Measurements from ENCODE around the gene BLNK.
"Not testable (repeated sequence)": the region's sequence is repeated elsewhere in the genome, so short reads cannot be mapped to it uniquely, and the experiment has no call there.

The BLNK gene

DNA sequence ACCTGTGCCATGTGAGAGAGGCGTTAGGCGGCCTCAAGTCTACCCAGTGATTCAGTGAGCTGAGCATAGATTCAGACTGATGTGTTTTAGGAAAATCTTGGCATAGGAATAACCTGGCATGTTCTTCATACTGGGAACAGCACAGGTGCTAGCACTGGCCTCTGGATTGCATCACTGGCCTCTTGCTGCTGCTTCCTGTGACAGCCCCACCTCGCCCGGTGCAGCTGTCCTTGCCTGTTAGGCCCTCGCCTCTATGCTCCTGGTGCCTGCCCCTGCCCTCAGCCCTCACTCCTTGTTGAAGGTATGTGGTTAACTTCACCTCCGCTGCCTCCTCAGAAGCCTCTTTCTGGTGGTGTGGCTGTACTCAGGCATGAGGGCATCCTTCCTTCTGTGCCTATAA lies 46.2 kb downstream of the BLNK start:
- no peak for DNase-seq (ENCODE audit: low read depth)

DNA sequence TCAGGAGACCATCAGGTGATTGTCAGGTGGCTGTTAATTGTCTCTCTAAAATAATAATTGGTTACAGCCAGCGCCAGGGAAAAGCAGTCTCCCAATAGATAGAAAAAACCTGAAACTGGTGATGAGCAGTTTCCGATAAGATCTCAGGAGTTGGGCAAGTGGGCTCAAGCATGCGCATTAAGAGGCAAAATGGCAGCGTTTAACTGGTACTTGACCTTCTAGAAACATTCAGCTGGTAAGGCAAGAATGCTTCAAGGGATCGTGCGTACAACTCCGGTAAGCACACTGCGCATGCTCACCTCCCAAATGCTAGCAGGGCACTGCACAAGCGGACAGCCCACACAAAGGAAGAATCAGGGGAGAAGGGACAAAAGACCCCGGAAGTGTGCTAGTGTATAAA lies 48.5 kb downstream of the BLNK start:
- no peak for DNase-seq (ENCODE audit: low read depth)

DNA sequence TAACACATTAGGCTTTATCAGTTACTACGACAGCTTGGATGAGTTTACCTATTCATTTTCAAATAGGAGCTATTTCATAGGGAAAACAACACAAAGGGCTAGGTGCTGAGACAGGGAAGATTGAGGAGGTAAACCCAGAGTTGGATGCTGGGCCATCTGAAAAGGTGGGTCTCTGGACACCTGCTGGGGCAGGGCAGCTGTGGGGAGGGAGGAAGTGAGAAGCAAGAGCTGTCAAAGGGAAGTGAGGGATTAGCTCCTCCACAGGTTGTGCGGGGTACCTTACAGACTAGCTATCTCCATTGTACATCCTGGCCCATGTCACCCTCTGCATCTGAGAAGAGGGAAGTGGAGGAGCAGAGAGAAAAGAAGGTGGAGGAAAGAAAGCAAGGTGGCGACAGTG lies 48.9 kb downstream of the BLNK start:
- DNase-seq (ENCODE audit: low read depth), result no peak

DNA sequence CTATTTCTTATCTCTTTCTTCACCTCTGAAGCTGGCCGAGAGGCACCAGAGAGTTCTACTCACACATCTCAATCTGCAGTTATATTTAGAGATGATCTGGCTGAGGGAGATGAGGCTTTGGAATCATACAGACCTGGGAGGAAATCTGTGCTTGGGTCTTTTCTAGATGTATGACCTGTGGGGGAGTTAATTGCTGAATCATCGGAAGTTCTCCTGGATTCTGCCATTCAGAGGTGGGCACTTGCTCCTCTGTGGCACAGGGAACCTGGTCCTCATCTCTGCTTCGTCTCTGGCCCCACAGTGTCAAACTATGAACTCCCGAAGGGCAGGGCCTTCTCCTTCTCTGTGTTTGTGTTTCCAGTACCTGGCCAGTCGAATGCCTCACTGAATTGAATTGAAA lies 52.5 kb downstream of the BLNK start:
- DNase-seq (ENCODE audit: low read depth), result no peak

DNA sequence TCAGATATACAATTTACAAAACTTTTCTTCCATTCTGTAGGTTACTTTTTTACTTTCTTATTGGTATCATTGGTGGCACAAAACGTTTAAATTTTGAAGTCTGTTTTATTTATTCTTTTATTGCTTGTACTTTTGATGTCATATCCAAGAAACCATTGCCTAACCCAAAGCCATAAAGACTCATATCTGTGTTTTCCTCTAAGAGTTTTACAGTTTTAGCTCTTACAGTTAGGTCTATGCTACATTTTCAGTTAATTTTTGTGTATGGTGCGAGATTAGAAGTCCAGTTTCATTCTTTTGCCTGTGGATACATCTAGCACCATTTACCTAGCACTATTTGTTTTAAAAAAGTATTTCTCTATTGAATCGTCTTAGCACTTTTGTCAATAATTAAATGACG lies 53.7 kb downstream of the BLNK start:
- no peak for DNase-seq (ENCODE audit: low read depth)

DNA sequence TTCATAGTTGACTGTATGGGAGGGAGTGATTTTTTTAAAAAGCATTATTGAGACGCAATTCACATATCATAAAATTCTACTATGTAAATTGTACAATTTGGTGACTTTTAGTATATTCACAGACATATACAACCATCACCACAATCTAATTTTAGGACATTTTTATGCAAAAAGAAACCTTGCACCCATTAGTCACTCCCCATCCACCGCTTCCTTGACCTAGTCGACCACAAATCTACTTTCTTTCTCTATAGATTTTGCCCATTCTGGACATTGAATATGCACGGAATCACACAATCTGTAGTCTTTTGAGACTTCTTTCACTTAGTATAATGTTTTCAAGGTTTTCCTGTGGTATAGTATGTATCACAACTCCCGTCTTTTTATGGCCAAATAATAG lies 54.6 kb downstream of the BLNK start:
- no peak for DNase-seq (ENCODE audit: low read depth)

DNA sequence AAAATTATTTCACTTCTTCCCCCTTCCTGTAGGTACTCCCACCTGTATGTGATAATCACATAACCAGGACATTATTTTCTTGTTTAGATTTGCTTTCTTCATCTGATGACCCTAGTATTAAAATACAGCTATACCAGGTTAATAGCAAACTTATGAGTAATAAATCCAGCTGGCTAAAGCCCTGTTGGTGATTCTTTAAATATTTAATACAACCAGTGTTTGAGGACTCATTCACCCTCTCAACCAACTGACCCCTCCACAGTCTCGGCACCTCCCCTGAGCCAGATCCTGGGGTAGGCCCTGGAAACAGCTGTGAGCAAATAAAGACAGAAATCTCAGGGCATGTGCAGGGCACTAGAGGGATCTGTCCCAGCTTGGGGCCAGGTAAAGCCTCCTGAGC lies 58.5 kb downstream of the BLNK start:
- DNase-seq (ENCODE audit: low read depth), result no peak

DNA sequence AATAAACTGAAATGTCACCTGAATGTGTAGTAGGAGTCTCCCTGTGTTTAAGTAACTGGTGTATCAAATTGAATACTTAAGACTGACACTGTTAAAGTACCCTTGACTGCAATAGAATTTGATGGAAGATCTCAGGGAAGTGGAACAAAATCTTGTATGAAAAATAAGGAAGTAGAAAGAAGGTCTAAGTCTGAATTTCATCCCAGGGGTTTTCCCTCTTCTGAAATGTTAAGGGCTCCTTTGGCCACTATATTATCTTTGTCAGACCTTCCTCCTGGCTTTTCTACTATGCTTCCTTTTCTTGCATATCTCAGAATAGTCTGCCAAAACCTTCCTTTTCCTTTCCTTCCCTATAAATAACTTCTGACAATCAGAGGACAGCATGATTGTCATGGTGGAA lies 59.6 kb downstream of the BLNK start:
- DNase-seq (ENCODE audit: low read depth), result no peak

DNA sequence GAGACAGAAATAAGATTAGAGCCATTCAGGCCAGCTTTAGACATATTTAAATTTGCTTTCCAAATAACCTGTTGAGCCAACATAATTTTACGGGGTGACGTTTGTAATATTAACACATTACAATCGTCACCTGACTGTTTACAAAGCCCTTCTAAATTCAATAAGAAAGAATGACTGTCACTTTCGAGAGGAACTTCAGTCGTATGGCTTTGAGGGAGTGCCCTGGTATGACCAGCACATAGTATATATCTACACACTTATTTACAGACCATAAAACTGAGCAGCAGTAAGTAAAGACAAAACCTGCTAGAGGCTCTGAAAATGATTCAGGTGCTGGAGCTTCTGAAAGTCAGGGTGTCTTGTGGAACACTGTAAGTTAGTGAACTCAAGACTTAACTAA lies 62.4 kb downstream of the BLNK start:
- DNase-seq (ENCODE audit: low read depth), result no peak

DNA sequence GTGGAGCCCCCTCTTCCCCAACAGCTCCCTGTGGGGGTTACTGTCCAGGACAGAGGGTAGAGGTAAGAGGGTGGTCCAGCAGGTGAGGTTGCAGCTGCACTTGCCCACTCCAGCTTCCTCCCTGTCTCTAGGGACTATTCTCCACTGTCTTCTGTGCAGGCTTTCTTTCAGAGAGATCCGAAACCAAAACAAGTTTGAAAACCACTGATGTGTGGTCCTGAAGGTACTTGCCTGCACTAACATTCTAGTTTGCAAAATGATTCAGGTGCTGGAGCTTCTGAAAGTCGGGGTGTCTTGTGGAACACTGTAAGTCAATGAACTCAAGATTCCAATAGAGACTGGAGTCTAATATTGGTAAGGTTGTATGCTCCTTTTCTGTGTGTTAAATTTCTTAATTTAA lies 63.1 kb downstream of the BLNK start:
- no peak for DNase-seq (ENCODE audit: low read depth)

DNA sequence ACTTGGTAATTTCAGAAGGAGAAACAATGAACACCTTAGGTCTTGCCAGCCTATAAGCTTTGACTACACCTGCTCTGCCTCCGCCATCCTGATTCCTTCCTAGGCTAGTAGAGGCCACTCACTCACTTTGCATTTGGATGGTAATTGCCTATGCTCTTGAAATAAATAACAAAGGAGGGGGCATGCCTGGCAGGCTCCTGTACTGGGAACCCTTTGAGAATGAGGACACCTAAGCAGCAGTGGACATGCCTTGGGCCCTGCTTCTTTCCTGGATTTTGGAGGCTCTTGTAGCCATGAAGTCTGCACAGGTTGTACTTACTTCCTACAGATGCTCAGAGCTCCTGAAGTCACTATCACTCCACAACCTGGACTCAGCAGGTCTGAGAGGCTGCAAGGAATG lies 65.8 kb downstream of the BLNK start:
- no peak for DNase-seq (ENCODE audit: low read depth)

DNA sequence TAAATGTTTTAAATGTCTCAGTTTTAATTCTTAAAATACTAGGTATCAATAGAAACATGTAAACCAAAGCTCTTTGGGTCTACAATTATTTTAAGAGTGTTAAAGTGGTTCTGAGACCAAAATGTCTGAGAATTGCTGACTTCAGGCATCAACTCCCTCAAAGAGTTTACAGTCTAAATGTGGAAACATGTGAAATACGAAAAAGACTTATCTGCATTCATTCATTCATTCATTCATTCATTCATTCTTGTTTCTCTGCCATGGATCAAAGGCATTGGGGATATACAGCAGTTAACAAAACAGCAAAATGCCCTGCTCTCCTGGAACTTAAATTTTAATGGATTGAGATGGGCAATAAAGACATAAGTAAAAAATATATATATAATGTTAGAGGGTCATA lies 69.8 kb downstream of the BLNK start:
- DNase-seq (ENCODE audit: low read depth), result no peak

DNA sequence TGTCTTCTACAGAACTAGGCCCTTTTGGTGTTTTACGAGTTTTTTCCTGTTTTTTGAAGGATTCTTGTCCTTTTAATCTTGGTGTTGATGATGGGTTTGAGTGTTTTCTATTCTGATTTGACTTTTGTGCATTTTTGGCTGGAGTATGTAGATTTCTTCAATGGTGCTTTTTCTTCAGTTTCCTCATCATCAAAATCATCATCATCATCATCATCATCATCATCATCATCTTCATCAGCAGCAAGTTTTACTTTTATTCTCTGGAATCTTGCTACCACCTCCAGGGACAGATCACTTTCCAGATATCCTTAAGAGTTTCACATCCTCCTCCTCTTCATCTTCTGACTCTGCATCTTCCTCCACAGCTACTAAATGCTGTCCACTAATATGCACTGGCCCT lies 81.9 kb downstream of the BLNK start:
- DNase-seq (ENCODE audit: low read depth), result not testable (repeated sequence)

DNA sequence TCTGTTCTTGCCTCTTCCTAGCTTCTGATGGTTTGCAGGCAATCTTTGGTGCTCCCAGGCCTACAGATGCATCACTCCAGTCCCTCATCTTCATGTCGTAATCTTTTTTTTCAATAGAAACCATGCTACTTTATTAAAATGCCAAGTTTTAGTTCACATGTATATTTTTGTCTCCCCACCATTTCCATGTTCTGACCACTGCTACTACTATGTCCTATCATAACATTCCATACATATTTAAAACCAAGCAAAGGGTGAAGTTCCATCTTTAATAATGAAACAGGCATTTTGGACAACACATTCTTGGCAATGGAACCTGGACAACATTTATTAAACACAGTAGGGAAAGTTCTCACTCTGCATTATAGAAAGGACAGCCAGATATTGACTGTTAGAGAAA lies 82.5 kb downstream of the BLNK start:
- DNase-seq (ENCODE audit: low read depth), result no peak

DNA sequence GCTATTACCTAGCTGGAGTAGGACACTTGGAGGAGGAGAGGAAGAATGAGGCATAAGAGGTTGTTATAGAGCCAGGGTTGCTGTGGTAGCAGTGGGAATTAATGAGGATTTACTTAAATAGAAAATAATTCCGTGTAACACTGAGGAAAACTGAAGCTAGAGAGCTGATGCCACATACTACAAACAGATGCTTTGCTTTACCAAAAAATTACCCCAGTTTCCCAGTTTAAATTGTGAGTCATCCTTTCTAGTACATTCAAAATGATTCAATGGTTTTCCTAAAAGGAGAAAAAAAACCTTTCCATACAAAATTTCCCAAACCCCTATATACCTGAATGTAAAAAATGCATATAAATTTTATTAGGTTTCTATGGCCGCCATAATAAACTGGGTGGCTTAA lies 82.9 kb downstream of the BLNK start:
- DNase-seq (ENCODE audit: low read depth), result no peak

DNA sequence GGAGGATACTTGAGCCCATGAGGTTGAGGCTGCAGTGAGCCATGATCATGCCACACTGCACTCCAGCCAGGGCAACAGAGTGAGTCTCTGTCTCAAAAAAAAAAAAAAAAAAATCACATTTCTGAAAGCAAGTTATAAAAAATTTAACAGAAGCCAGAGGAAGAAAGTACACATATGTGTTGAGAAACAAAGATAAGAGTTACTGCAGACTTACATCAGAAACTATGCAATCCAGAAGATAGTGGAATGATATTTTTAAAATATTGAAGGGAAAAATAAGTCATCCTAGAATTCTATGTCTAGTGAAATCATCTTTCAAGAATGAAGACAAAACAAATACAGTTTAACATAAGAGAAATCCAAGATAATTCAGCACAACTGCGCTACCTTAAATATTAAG lies 94.4 kb downstream of the BLNK start:
- DNase-seq (ENCODE audit: low read depth), result no peak

DNA sequence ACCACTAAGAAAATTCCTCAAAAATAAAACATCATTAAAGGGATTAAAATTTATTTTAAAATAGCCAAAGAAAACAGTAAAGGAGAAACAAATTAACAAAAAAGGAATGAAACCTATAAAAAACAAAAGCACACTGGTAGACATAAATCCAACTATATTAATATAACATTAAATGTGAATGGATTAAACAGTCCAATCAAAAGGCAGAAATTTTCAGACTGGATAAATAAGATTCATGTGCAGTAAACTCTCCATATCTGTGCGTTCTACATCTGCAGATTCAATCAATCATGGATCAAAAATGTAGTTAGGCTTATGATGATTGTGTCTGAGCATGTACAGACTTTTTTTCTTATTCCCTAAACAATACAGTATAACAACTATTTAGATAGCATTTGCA lies 98.7 kb downstream of the BLNK start:
- no peak for DNase-seq (ENCODE audit: low read depth)

DNA sequence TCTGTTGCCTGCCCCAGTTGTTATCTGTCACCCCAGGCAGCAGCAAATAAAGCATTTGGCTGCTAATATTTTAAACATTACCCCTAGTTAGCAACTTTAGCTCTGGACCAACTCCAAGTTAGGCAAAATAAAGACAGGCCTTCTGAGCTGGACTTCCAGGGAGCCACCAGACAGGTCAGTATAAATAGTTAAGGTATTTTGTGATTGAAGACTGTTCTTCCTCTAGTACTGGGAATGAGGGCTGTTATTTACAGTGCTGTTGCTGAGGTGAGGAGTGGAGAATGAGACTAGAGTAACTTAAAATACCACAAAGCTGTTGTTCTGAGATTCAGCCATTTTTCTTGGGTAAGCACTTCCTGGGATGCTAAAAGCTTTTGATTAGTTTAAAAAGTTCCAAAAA lies 101.1 kb downstream of the BLNK start:
- DNase-seq (ENCODE audit: low read depth), result no peak

DNA sequence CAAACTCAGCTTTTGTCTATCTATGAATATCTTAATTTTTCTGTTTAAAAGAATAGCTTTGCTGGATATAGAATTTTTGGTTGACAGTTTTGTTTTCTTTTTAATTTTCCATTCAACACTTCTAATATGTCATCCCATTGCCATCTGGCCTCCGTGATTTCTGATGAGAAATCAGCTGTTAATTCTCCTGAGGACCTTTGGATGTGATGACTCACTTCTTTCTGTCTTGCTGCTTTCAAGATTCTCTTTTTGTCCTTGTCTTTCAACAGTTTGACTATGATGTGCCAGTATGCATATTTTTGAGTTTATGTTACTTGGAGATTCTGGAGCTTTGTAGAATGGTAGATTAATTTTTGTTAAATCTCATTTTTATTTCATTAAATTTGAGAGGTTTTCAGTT lies 102.8 kb downstream of the BLNK start:
- no peak for DNase-seq (ENCODE audit: low read depth)

DNA sequence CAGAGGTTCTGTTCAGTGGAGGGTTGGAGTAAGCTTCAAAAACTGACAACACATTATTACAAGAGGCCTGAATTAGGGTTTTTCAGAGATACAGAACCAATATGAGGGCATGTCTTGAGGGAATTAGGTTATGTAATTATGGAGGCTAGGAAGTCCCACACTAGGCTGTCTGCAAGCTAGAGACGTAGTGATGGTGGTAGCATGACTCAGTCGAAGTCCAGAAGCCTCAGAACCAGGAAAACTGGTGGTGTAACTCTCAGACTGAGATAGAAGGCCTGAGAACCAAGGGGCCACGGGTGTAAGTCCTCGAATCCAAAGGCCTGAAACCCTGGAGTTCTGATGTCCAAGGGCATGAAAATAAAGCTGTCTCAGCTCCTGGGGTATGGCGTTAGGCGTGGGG lies 105.6 kb downstream of the BLNK start:
- DNase-seq (ENCODE audit: low read depth), result no peak

DNA sequence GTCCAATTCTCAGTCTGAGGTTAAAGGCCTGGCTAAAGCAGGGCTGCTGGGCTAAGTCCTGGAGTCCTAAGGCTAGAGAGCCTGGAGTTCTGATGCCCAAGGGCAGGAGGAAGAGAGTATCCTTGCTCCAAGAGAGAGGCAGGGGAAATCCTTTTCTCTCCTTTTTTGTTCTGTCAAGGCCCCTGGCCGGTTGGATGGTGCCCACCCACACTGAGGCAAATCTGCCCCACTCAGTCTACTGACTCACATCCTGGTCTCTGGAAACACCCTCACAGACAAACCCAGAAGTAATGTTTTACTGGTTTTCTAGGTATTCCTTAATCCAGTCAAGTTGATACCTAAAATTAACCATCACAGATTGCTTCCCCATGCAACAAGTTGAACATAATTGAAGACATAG lies 118.3 kb downstream of the BLNK start:
- no peak for DNase-seq (ENCODE audit: low read depth)

DNA sequence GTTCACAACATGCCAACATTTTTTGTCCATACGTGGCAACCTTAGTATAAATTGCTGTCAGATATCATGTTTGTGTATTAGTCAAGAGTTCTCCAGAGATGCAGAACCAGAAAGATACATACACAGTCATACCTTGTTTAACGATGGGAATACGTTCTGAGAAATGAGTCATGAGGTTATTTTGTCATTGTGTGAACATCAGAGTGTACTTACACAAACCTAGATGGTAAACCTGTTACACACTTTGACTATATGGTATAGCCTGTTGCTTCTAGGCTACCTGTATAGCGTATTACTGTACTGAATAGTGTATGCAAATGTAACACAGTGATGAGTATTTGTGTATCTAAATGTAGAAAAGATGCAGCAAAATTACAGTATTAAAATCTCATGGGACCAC lies 118.9 kb downstream of the BLNK start:
- no peak for DNase-seq (ENCODE audit: low read depth)

All from T-helper 22 cell (primary cell).